BLaER1 (cell line): ENCODE data around the gene FOLR3.

Experiments used
- H3K27ac ChIP-seq: shearing (Covaris generic); formaldehyde crosslinking; 2 replicates; pipeline ENCODE4 v1.8.1; 2022
- H3K27me3 ChIP-seq: shearing (Covaris generic); formaldehyde crosslinking; 2 replicates; pipeline ENCODE4 v1.8.1; 2022
- H3K36me3 ChIP-seq: shearing (Covaris generic); formaldehyde crosslinking; 2 replicates; pipeline ENCODE4 v1.8.1; 2022
- H3K4me1 ChIP-seq: shearing (Covaris generic); formaldehyde crosslinking; 2 replicates; pipeline ENCODE4 v1.8.1; 2022
- H3K4me2 ChIP-seq: shearing (Covaris generic); formaldehyde crosslinking; 2 replicates; pipeline ENCODE4 v1.8.1; 2022
- H3K4me3 ChIP-seq: shearing (Covaris generic); formaldehyde crosslinking; 2 replicates; pipeline ENCODE4 v1.8.1; 2022
- H3K9ac ChIP-seq: shearing (Covaris generic); formaldehyde crosslinking; 2 replicates; pipeline ENCODE4 v1.8.1; 2022
- H3K9me3 ChIP-seq: shearing (Covaris generic); formaldehyde crosslinking; 2 replicates; pipeline ENCODE4 v1.8.1; 2022
- H4K20me1 ChIP-seq: shearing (Covaris generic); formaldehyde crosslinking; 2 replicates; pipeline ENCODE4 v1.8.1; 2022
- Cebpa-rat ChIP-seq: shearing (Covaris generic); IDR thresholded peaks from 2 replicates; pipeline ENCODE4 v1.8.1; 2022

The FOLR3 gene

GRCh38 chr11:72123117-72123653, 12.3 kb upstream of the FOLR3 start:
- Histone ChIP-seq H3K27me3 (no peaks in the 10 kb centered on the region), H4K20me1 (no peaks in the 10 kb centered on the region), H3K4me3 (no peak overlapping the region), H3K36me3 (no peaks in the 10 kb centered on the region), H3K4me1 (no peaks in the 10 kb centered on the region), H3K4me2 (no peak overlapping the region), H3K9me3 (peaks cover 47% of the 10 kb centered on the region), H3K27ac (no peak overlapping the region), H3K9ac (no peak overlapping the region)
- TF ChIP-seq Cebpa-rat = no peak

DNA sequence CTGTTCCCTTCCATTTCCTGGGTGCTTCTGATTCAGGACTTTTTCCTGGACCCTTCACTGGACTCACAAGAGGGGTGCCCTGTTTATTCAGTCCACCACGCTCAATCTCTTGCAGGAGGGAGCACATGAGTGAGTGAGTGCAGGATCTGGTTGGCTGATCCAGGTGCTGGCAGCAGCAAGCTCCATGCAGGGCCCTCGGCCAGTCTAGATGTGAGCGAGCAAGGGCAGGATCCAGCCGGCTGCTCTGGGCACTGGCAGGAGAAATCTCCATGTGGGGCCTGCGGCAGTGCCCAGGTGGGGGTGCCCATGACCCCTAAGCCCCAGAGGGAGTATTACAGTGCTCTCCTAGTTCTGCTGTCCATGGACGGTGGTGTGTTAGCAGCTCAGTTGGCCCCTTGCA, 11.5 kb upstream of the FOLR3 start:
- H3K4me2 ChIP-seq = no peak overlapping the region
- no peak for TF ChIP-seq Cebpa-rat

GRCh38 chr11:72125956-72126355, 9.6 kb upstream of the FOLR3 start:
- no peak for TF ChIP-seq Cebpa-rat
- no peaks in the 10 kb centered on the region for H3K36me3 ChIP-seq
- peaks cover 72% of the 10 kb centered on the region for H3K9me3 ChIP-seq
- H3K4me3 ChIP-seq = no peak overlapping the region
- no peak overlapping the region for H3K27ac ChIP-seq
- H3K27me3 ChIP-seq = no peaks in the 10 kb centered on the region
- no peaks in the 10 kb centered on the region for H3K4me1 ChIP-seq
- H3K4me2 ChIP-seq = no peak overlapping the region
- H4K20me1 ChIP-seq = no peaks in the 10 kb centered on the region
- no peak overlapping the region for H3K9ac ChIP-seq

More for the DNA sequence above, 11.5 kb upstream of the FOLR3 start:
- no peaks in the 10 kb centered on the region for H3K36me3 ChIP-seq
- H3K9me3 ChIP-seq = peaks cover 56% of the 10 kb centered on the region
- H4K20me1 ChIP-seq = no peaks in the 10 kb centered on the region
- H3K27ac ChIP-seq = no peak overlapping the region
- no peaks in the 10 kb centered on the region for H3K4me1 ChIP-seq
- no peak overlapping the region for H3K4me3 ChIP-seq
- H3K27me3 ChIP-seq = no peaks in the 10 kb centered on the region
- no peak overlapping the region for H3K9ac ChIP-seq

DNA sequence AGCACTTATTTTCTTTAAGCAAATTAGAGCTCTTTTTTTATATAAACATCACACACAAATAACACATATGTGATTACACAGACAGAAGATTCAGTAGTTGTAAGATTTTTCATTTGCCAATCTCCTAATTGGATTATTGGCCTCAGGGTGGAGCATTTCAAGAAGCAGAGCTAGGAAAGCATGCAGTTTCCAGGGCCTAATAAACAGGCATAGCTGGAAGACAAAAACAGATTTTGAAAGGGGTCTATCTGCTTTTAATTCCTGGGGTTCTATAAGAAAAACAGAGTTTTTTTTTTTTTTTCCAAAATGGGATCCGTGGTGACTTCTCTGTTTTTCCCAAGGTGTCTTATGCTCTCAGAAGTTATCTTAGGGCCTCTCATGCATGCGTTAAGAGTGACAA, 7.6 kb upstream of the FOLR3 start:
- no peak overlapping the region for H3K4me3 ChIP-seq
- H4K20me1 ChIP-seq = no peaks in the 10 kb centered on the region
- H3K9me3 ChIP-seq = peaks cover 74% of the 10 kb centered on the region
- no peaks in the 10 kb centered on the region for H3K36me3 ChIP-seq
- no peaks in the 10 kb centered on the region for H3K4me1 ChIP-seq
- TF ChIP-seq Cebpa-rat = no peak
- no peak overlapping the region for H3K27ac ChIP-seq
- H3K27me3 ChIP-seq = no peaks in the 10 kb centered on the region
- H3K9ac ChIP-seq = no peak overlapping the region
- H3K4me2 ChIP-seq = no peak overlapping the region

- Histone ChIP-seq H3K4me3 (no peak overlapping the region), H3K36me3 (no peaks in the 10 kb centered on the region), H3K4me1 (no peaks in the 10 kb centered on the region), H4K20me1 (no peaks in the 10 kb centered on the region), H3K27me3 (no peaks in the 10 kb centered on the region), H3K9ac (no peak overlapping the region), H3K9me3 (peaks cover 64% of the 10 kb centered on the region), H3K4me2 (no peak overlapping the region), H3K27ac (no peak overlapping the region)
- no peak for TF ChIP-seq Cebpa-rat
These were observed 6.1 kb upstream of the FOLR3 start for GRCh38 chr11:72129381-72129780.

GRCh38 chr11:72132646-72133045, 2.9 kb upstream of the FOLR3 start:
- H3K4me3 ChIP-seq = no peak overlapping the region
- no peaks in the 10 kb centered on the region for H3K36me3 ChIP-seq
- H4K20me1 ChIP-seq = no peaks in the 10 kb centered on the region
- H3K4me2 ChIP-seq = no peak overlapping the region
- H3K4me1 ChIP-seq = no peaks in the 10 kb centered on the region
- TF ChIP-seq Cebpa-rat = no peak
- no peak overlapping the region for H3K9ac ChIP-seq
- no peak overlapping the region for H3K27ac ChIP-seq
- no peaks in the 10 kb centered on the region for H3K27me3 ChIP-seq
- H3K9me3 ChIP-seq = peaks cover 33% of the 10 kb centered on the region

GRCh38 chr11:72135891-72136683, 562 bp downstream of the FOLR3 start:
- H3K36me3 ChIP-seq = no peaks in the 10 kb centered on the region
- H3K4me1 ChIP-seq = no peaks in the 10 kb centered on the region
- H3K4me3 ChIP-seq = no peak overlapping the region
- H3K27me3 ChIP-seq = no peaks in the 10 kb centered on the region
- H3K4me2 ChIP-seq = no peak overlapping the region
- H3K9me3 ChIP-seq = 0 out of 2 replicates have a peak, but pooled peaks cover under 1% of the 10 kb centered on the region
- no peaks in the 10 kb centered on the region for H4K20me1 ChIP-seq
- no peak overlapping the region for H3K9ac ChIP-seq
- H3K27ac ChIP-seq = no peak overlapping the region
- no peak for TF ChIP-seq Cebpa-rat

DNA sequence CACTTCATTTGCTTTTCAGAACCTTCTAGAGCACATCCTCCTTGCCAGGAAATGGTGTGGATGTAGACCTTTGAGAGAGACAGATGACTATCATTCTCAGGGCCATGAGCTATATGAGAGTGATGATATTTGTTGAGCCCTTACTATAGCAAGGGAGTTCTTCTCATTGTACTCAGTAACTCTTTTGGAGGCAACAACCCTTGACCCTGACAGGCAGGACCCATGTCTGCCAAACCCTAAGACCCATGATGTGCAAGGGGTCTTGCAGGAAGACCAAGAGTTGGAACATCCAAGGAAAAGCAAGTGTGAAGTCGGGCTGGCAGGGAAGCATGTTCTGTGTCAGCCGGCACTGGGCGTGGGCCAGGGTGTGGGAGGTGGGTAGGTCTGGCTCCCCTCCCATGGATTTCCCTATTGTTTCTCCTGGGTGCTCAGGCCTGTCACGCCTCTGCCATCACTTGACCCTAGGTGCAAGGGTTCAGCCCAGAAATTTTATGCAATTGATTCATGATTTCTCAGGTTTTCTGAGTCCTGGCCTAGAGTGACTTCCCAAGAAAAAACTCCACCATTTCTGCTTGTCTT, 1.2 kb downstream of the FOLR3 start:
- no peak for TF ChIP-seq Cebpa-rat
- no peak overlapping the region for H3K4me3 ChIP-seq
- no peaks in the 10 kb centered on the region for H3K4me1 ChIP-seq
- H3K27ac ChIP-seq = no peak overlapping the region
- H3K9ac ChIP-seq = no peak overlapping the region
- no peak overlapping the region for H3K4me2 ChIP-seq
- no peaks in the 10 kb centered on the region for H3K27me3 ChIP-seq
- H3K9me3 ChIP-seq = no peaks in the 10 kb centered on the region
- no peaks in the 10 kb centered on the region for H4K20me1 ChIP-seq
- no peaks in the 10 kb centered on the region for H3K36me3 ChIP-seq

- Histone ChIP-seq H3K9me3 (no peaks in the 10 kb centered on the region), H3K4me2 (no peak overlapping the region), H3K36me3 (no peaks in the 10 kb centered on the region), H3K27ac (no peak overlapping the region), H3K27me3 (no peaks in the 10 kb centered on the region), H3K4me1 (no peaks in the 10 kb centered on the region), H3K4me3 (no peak overlapping the region), H4K20me1 (no peaks in the 10 kb centered on the region), H3K9ac (no peak overlapping the region)
- TF ChIP-seq Cebpa-rat = no peak
These were observed 3.4 kb downstream of the FOLR3 start for GRCh38 chr11:72138821-72139390.

GRCh38 chr11:72139500-72139899, 4.0 kb downstream of the FOLR3 start:
- no peak overlapping the region for H3K4me3 ChIP-seq
- no peaks in the 10 kb centered on the region for H3K4me1 ChIP-seq
- H4K20me1 ChIP-seq = no peaks in the 10 kb centered on the region
- no peaks in the 10 kb centered on the region for H3K9me3 ChIP-seq
- no peak overlapping the region for H3K4me2 ChIP-seq
- no peak overlapping the region for H3K9ac ChIP-seq
- TF ChIP-seq Cebpa-rat = no peak
- no peaks in the 10 kb centered on the region for H3K36me3 ChIP-seq
- no peaks in the 10 kb centered on the region for H3K27me3 ChIP-seq
- no peak overlapping the region for H3K27ac ChIP-seq
